Measurements from ENCODE around the gene IFRD2.

GRCh38 chr3:50242381-50242770 is 49.9 kb downstream of the IFRD2 start:
- TF ChIP-seq, protein P1, sequence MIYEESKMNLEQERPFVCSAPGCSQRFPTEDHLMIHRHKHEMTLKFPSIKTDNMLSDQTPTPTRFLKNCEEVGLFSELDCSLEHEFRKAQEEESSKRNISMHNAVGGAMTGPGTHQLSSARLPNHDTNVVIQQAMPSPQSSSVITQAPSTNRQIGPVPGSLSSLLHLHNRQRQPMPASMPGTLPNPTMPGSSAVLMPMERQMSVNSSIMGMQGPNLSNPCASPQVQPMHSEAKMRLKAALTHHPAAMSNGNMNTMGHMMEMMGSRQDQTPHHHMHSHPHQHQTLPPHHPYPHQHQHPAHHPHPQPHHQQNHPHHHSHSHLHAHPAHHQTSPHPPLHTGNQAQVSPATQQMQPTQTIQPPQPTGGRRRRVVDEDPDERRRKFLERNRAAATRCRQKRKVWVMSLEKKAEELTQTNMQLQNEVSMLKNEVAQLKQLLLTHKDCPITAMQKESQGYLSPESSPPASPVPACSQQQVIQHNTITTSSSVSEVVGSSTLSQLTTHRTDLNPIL (CRISPR knock-in tag; IDR thresholded peaks at IDR 0.05) = no peak
- no peak for TF ChIP-seq HINFP (tag; conservative IDR thresholded peaks at IDR 0.05; ENCODE audit: low read depth)
- TF ChIP-seq, protein P2, sequence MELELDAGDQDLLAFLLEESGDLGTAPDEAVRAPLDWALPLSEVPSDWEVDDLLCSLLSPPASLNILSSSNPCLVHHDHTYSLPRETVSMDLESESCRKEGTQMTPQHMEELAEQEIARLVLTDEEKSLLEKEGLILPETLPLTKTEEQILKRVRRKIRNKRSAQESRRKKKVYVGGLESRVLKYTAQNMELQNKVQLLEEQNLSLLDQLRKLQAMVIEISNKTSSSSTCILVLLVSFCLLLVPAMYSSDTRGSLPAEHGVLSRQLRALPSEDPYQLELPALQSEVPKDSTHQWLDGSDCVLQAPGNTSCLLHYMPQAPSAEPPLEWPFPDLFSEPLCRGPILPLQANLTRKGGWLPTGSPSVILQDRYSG (tag; conservative IDR thresholded peaks at IDR 0.05; ENCODE audit: low read depth) = no peak
- TF ChIP-seq TAF1 (IDR thresholded peaks at IDR 0.05; ENCODE audit: control insufficient read depth, extremely low read depth, insufficient read depth, low read length, severe bottlenecking) = no peak
- TF ChIP-seq, protein P3, sequence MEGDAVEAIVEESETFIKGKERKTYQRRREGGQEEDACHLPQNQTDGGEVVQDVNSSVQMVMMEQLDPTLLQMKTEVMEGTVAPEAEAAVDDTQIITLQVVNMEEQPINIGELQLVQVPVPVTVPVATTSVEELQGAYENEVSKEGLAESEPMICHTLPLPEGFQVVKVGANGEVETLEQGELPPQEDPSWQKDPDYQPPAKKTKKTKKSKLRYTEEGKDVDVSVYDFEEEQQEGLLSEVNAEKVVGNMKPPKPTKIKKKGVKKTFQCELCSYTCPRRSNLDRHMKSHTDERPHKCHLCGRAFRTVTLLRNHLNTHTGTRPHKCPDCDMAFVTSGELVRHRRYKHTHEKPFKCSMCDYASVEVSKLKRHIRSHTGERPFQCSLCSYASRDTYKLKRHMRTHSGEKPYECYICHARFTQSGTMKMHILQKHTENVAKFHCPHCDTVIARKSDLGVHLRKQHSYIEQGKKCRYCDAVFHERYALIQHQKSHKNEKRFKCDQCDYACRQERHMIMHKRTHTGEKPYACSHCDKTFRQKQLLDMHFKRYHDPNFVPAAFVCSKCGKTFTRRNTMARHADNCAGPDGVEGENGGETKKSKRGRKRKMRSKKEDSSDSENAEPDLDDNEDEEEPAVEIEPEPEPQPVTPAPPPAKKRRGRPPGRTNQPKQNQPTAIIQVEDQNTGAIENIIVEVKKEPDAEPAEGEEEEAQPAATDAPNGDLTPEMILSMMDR (IDR thresholded peaks at IDR 0.05 in 2 of 3, conservative IDR thresholded peaks at IDR 0.05 in 1 of 3; ENCODE audit: insufficient read depth in 2 of 3, low read depth in 1 of 3, low read length in 3 of 3) = no peak
- TF ChIP-seq POLR2AphosphoS2 (IDR thresholded peaks at IDR 0.05; ENCODE audit: low read length) = no peak
- no peak for TF ChIP-seq E2F6 (IDR thresholded peaks at IDR 0.05; ENCODE audit: borderline replicate concordance in 1 of 2, extremely low read depth in 1 of 2, insufficient read depth in 1 of 2, insufficient read length in 1 of 2, low read depth in 1 of 2, low read length in 1 of 2, poor library complexity in 1 of 2, severe bottlenecking in 1 of 2)
- TF ChIP-seq CHD2 (IDR thresholded peaks at IDR 0.05; ENCODE audit: low read depth, low read length) = no peak
- TF ChIP-seq RAD21 (CRISPR knock-in tag; conservative IDR thresholded peaks at IDR 0.05 in 1 of 2, IDR thresholded peaks at IDR 0.05 in 1 of 2) = no peak
- TF ChIP-seq SMARCE1 (IDR thresholded peaks at IDR 0.05) = no peak
- TF ChIP-seq PKNOX1 (IDR thresholded peaks at IDR 0.05) = no peak
- no peak for TF ChIP-seq SIN3A (IDR thresholded peaks at IDR 0.05; ENCODE audit: borderline replicate concordance in 2 of 2, control insufficient read depth in 1 of 2, low read depth in 2 of 2, low read length in 2 of 2)
